Measurements from ENCODE around the gene ENTREP1.
"Not testable (repeated sequence)": the region's sequence is repeated elsewhere in the genome, so short reads cannot be mapped to it uniquely, and the experiment has no call there.

The ENTREP1 gene

GRCh38 chr9:69324549-69325401 lies at the start of gene ENTREP1:
Gene ENTREP1 (plus strand): TSS chr9:69325215. CDS start chr9:69325310, 95 bp downstream.
- no peak for DNase-seq (ENCODE audit: low read depth, low spot score)

GRCh38 chr9:69276775-69277174 lies 48.2 kb upstream of the ENTREP1 start:
- DNase-seq (ENCODE audit: low read depth, low spot score) = no peak

- DNase-seq (ENCODE audit: low read depth, low spot score) = no peak
Measured at GRCh38 chr9:69279084-69279731, 45.8 kb upstream of the ENTREP1 start.

- DNase-seq (ENCODE audit: low read depth, low spot score) = no peak
Measured at GRCh38 chr9:69279733-69280132, 45.3 kb upstream of the ENTREP1 start.

GRCh38 chr9:69283003-69283402 lies 42.0 kb upstream of the ENTREP1 start:
- no peak for DNase-seq (ENCODE audit: low read depth, low spot score)

GRCh38 chr9:69292078-69292477 lies 32.9 kb upstream of the ENTREP1 start:
- no peak for DNase-seq (ENCODE audit: low read depth, low spot score)

GRCh38 chr9:69293156-69293555 lies 31.9 kb upstream of the ENTREP1 start:
- DNase-seq (ENCODE audit: low read depth, low spot score) = no peak

GRCh38 chr9:69295872-69296552 lies 29.0 kb upstream of the ENTREP1 start:
- no peak for DNase-seq (ENCODE audit: low read depth, low spot score)

GRCh38 chr9:69297300-69297980 lies 27.6 kb upstream of the ENTREP1 start:
- DNase-seq (ENCODE audit: low read depth, low spot score) = no peak

GRCh38 chr9:69299315-69299714 lies 25.7 kb upstream of the ENTREP1 start:
- DNase-seq (ENCODE audit: low read depth, low spot score) = no peak

GRCh38 chr9:69299826-69300225 lies 25.2 kb upstream of the ENTREP1 start:
- no peak for DNase-seq (ENCODE audit: low read depth, low spot score)

- no peak for DNase-seq (ENCODE audit: low read depth, low spot score)
Measured at GRCh38 chr9:69303331-69303730, 21.7 kb upstream of the ENTREP1 start.

GRCh38 chr9:69306895-69307445 lies 18.0 kb upstream of the ENTREP1 start:
- not testable (repeated sequence) for DNase-seq (ENCODE audit: low read depth, low spot score)

GRCh38 chr9:69307446-69308205 lies 17.4 kb upstream of the ENTREP1 start:
- DNase-seq (ENCODE audit: low read depth, low spot score) = no peak

GRCh38 chr9:69308206-69308931 lies 16.6 kb upstream of the ENTREP1 start:
- no peak for DNase-seq (ENCODE audit: low read depth, low spot score)

- DNase-seq (ENCODE audit: low read depth, low spot score) = no peak
Measured at GRCh38 chr9:69313175-69313574, 11.8 kb upstream of the ENTREP1 start.

- DNase-seq (ENCODE audit: low read depth, low spot score) = no peak
Measured at GRCh38 chr9:69314547-69314946, 10.5 kb upstream of the ENTREP1 start.

GRCh38 chr9:69317081-69317480 lies 7.9 kb upstream of the ENTREP1 start:
- DNase-seq (ENCODE audit: low read depth, low spot score) = no peak

- DNase-seq (ENCODE audit: low read depth, low spot score) = no peak
Measured at GRCh38 chr9:69317894-69318293, 7.1 kb upstream of the ENTREP1 start.

All from activated naive CD8-positive, alpha-beta T cell treated with anti-CD3 and anti-CD28 coated beads, Interleukin-2, amount 50 U/mL, for 16 hours (primary cell).